Spleen (tissue), 11 donors: Measurements from ENCODE around the gene FBP1. TPM values are rescaled to one million over a fixed set of nuclear protein-coding genes. Genes with fewer than 3 reads are reported as not detected.
A peak's percentile ranks its signal among the peaks of the same experiment; 100 is the strongest.

Experiments
- DNase-seq: peaks from one replicate; pipeline ENCODE4 v3.0.0-alpha.2; 2020
- H3K27ac ChIP-seq, 8 donors: fragments of 200-600 bp; sonication (generic) in 7 of 8; 1 replicate in 4 of 8; 2 replicates in 4 of 8; pipeline versions ENCODE4 v1.5.0 to v1.8.0; 2016 to 2021; ENCODE audit warnings: inconsistent platforms in 4 of 8, mild to moderate bottlenecking in 4 of 8, moderate library complexity in 1 of 8
- H3K27me3 ChIP-seq, 7 donors: fragments of 200-600 bp; sonication (generic) in 6 of 7; replicated peaks in 1 of 7; 1 replicate in 4 of 7; 2 replicates in 3 of 7; pipeline versions ENCODE4 v1.5.0 to v1.8.0; 2016 to 2021; ENCODE audit warnings: inconsistent platforms in 3 of 7, mild to moderate bottlenecking in 1 of 7
- H3K36me3 ChIP-seq, 6 donors: fragments of 200-600 bp; sonication (generic) in 5 of 6; 1 replicate in 4 of 6; 2 replicates in 2 of 6; pipeline versions ENCODE4 v1.5.0 to v1.8.0; 2016 to 2021; ENCODE audit warnings: inconsistent platforms in 2 of 6
- H3K4me1 ChIP-seq, 6 donors: fragments of 200-600 bp; sonication (generic) in 5 of 6; 1 replicate in 3 of 6; 2 replicates in 3 of 6; pipeline versions ENCODE4 v1.5.0 to v1.8.0; 2016 to 2021; ENCODE audit warnings: inconsistent platforms in 3 of 6
- H3K4me3 ChIP-seq, 8 donors: fragments of 200-600 bp; sonication (generic) in 7 of 8; 1 replicate in 4 of 8; 2 replicates in 4 of 8; pipeline versions ENCODE4 v1.5.0 to v1.8.0; 2016 to 2021; ENCODE audit warnings: inconsistent platforms in 4 of 8, mild to moderate bottlenecking in 4 of 8, moderate library complexity in 2 of 8
- H3K9me3 ChIP-seq, 8 donors: fragments of 200-600 bp; sonication (generic) in 7 of 8; 1 replicate in 4 of 8; 2 replicates in 4 of 8; pipeline versions ENCODE4 v1.5.0 to v1.8.0; 2016 to 2021; ENCODE audit warnings: inconsistent platforms in 4 of 8
- CTCF ChIP-seq, 11 experiments: fragments of 200-600 bp in 7 of 11; fragments of 450-650 bp in 4 of 11; sonication (generic) in 4 of 11; IDR thresholded peaks in 8 of 11; conservative IDR thresholded peaks in 3 of 11; 1 replicate in 7 of 11; 2 replicates in 4 of 11; pipeline versions ENCODE4 v1.4.0 to v1.8.0; 2016 to 2021; ENCODE audit warnings: antibody characterized with exemption in 11 of 11, inconsistent platforms in 4 of 11, mild to moderate bottlenecking in 1 of 11
- POLR2A ChIP-seq, 3 donors: fragments of 450-650 bp; IDR thresholded peaks; one replicate each; pipeline ENCODE4 v1.5.1; 2017; ENCODE audit warnings: antibody characterized with exemption in 3 of 3, mild to moderate bottlenecking in 1 of 3
- POLR2AphosphoS5 ChIP-seq, 3 donors: sonication (generic); formaldehyde crosslinking; IDR thresholded peaks; one replicate each; pipeline ENCODE4 v1.5.1; 2017; ENCODE audit warnings: antibody characterized with exemption in 3 of 3
- WGBS, 5 donors: extraction: QIAGEN DNeasy Blood & Tissue Kit in 3 of 5; methylation state at CpG; one replicate each; pipeline versions ENCODE4 v1.1.5 to v1.1.7; 2013 to 2018; 5-methylcytosine and 5-hydroxymethylcytosine counted together
- intact Hi-C: fragments of 100-400 bp; cut with DNase I; formaldehyde crosslinking; loops from one replicate; pipeline ENCODE4 v1.15.0; 2023; ENCODE audit warnings: low total_unique reads
- polyA plus RNA-seq, 3 donors: library from polyadenylated mRNA; stranded (reverse); fragments of 200-250 nt; gene quantifications; one replicate each; pipeline ENCODE4 v1.2.1, GENCODE V29; 2013
- total RNA-seq, 7 donors: library from RNA; depleted of rRNA in 3 of 7; stranded (reverse); fragments of >200 nt in 3 of 7; fragmentation: NEBNext Ultra II Directional in 4 of 7; extraction: Animal tissue kit (Norgen Biotek cat#: 25700) in 4 of 7; gene quantifications; one replicate each; pipeline versions ENCODE4 v1.1.0 to v1.2.1, GENCODE V29; 2016 to 2021
- donor health status: healthy with polysubstance abuse.
- donor health status: DM: no; HTN: no; CAD: no; lungs with moderate emphysema.
- donor health status: DM: no; HTN: no; CAD: no.
- donor health status: Bipolar disorder and iron deficiency.
- donor health status: healthy.
- donor health status: DM: no; HTN: no; CAD: no.
- donor health status: DM: yes; HTN: yes; CAD: no.

The FBP1 gene
- total and polyA plus RNA-seq, 10 donors = 7.9 to 57.4 (median 12.4) TPM

GRCh38 chr9:94624629-94625028 lies 14.7 kb downstream of the FBP1 start:
- peak overlapping the region in 1 of 8 donors; percentile 18 for H3K27ac ChIP-seq
- H3K4me1 ChIP-seq = no peaks in the 10 kb centered on the region
- H3K27me3 ChIP-seq = no peaks in the 10 kb centered on the region
- WGBS, 5 donors = 62 to 84% (median 74%) methylated on average over 3 to 4 of the region's 4 CpGs
- intact Hi-C loops = no loop called here
- H3K9me3 ChIP-seq = no peaks in the 10 kb centered on the region
- no peaks in the 10 kb centered on the region for H3K36me3 ChIP-seq
- DNase-seq = no peak
- TF ChIP-seq CTCF (IDR thresholded peaks at IDR 0.05 in 8 of 11, conservative IDR thresholded peaks at IDR 0.05 in 3 of 11) = no peak
- no peak for TF ChIP-seq POLR2AphosphoS5 (IDR thresholded peaks at IDR 0.05)
- no peak for TF ChIP-seq POLR2A (IDR thresholded peaks at IDR 0.05)
- no peak overlapping the region for H3K4me3 ChIP-seq

GRCh38 chr9:94623253-94623652 lies 16.1 kb downstream of the FBP1 start:
- Histone ChIP-seq H3K4me1 (no peaks in the 10 kb centered on the region), H3K36me3 (no peaks in the 10 kb centered on the region), H3K27me3 (no peaks in the 10 kb centered on the region), H3K9me3 (no peaks in the 10 kb centered on the region), H3K27ac (no peak overlapping the region), H3K4me3 (no peak overlapping the region)
- DNase-seq = peak; percentile 78
- intact Hi-C loops = no loop called here
- 72 to 76% (median 72%) methylated on average over 9 of the region's 9 CpGs for WGBS, 5 donors
- TF ChIP-seq POLR2AphosphoS5 (IDR thresholded peaks at IDR 0.05) = no peak
- peak in 4 of 11 experiments; percentile 16 to 29 (median 18) for TF ChIP-seq CTCF (IDR thresholded peaks at IDR 0.05 in 8 of 11, conservative IDR thresholded peaks at IDR 0.05 in 3 of 11)
- TF ChIP-seq POLR2A (IDR thresholded peaks at IDR 0.05) = no peak

- TF ChIP-seq POLR2AphosphoS5 (IDR thresholded peaks at IDR 0.05) (no peak), POLR2A (IDR thresholded peaks at IDR 0.05) (no peak), CTCF (IDR thresholded peaks at IDR 0.05 in 8 of 11, conservative IDR thresholded peaks at IDR 0.05 in 3 of 11) (no peak)
- intact Hi-C loops = no loop called here
- no peaks in the 10 kb centered on the region for H3K27me3 ChIP-seq
- H3K36me3 ChIP-seq = no peaks in the 10 kb centered on the region
- no peaks in the 10 kb centered on the region for H3K9me3 ChIP-seq
- DNase-seq = no peak
- H3K27ac ChIP-seq = no peak overlapping the region
- 76 to 93% (median 85%) methylated on average over 17 to 19 of the region's 19 CpGs for WGBS, 5 donors
- H3K4me1 ChIP-seq = no peaks in the 10 kb centered on the region
- H3K4me3 ChIP-seq = no peak overlapping the region
Measured at GRCh38 chr9:94622087-94622800, 17.1 kb downstream of the FBP1 start.

GRCh38 chr9:94619026-94619425 lies 20.3 kb downstream of the FBP1 start:
- no peak for DNase-seq
- intact Hi-C loops = no loop called here
- Histone ChIP-seq H3K9me3 (no peaks in the 10 kb centered on the region), H3K4me1 (no peaks in the 10 kb centered on the region), H3K27ac (no peak overlapping the region), H3K36me3 (no peaks in the 10 kb centered on the region), H3K27me3 (peaks cover 0 to 3% (median 0%) of the 10 kb centered on the region in 7 donors), H3K4me3 (no peak overlapping the region)
- 57 to 78% (median 71%) methylated on average over 4 of the region's 4 CpGs for WGBS, 5 donors
- TF ChIP-seq POLR2A (IDR thresholded peaks at IDR 0.05) (no peak), CTCF (IDR thresholded peaks at IDR 0.05 in 8 of 11, conservative IDR thresholded peaks at IDR 0.05 in 3 of 11) (no peak), POLR2AphosphoS5 (IDR thresholded peaks at IDR 0.05) (no peak)
